Measurements from ENCODE around the gene FOXN1.
"Not testable (repeated sequence)": the region's sequence is repeated elsewhere in the genome, so short reads cannot be mapped to it uniquely, and the experiment has no call there.

FOXN1 gene

DNA sequence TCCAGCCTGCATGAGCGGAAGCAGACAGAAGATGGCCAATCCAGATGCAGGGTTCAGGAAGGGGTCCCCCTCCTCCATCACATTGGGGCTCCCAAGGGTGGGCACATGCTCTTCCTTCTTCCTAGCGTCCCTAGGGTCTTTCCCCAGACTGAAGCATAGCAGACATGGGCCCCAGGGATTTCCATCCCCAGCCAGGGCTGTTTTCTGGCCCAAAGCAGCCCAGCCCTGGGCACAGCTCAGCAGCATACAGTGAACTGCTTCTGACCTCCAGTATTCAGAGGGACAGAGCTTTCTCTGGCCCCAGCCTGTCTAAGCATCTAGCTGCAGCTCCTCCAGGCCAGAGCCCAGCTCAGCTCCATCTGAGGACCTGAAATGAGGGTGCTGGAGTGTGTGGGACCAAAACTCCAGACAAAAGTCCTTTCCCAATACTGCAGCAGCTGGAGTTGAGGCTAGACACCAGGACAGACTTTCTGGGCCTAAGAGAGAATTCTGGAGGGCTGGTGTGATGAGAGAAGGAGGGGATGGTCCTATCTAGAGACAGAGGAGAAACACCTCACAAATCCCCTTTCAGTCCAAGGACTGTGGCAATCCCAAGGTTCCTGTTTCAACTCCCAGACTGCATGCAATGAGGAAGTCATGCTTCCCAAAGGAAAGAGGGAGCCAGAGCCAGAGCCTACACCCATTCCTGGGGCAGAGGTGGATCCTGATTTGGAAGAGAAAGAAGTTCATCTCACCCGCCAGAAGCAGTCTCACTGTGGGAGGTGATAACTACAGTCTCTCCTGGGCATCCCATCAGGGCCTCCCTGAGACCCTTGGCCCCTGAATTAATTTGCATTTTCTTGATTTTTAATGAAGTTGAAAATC is 4.5 kb upstream of the FOXN1 start:
- FAIRE-seq, result no peak

- no peak for FAIRE-seq
Observed at GRCh38 chr17:28503420-28503819, 2.7 kb upstream of the FOXN1 start.

DNA sequence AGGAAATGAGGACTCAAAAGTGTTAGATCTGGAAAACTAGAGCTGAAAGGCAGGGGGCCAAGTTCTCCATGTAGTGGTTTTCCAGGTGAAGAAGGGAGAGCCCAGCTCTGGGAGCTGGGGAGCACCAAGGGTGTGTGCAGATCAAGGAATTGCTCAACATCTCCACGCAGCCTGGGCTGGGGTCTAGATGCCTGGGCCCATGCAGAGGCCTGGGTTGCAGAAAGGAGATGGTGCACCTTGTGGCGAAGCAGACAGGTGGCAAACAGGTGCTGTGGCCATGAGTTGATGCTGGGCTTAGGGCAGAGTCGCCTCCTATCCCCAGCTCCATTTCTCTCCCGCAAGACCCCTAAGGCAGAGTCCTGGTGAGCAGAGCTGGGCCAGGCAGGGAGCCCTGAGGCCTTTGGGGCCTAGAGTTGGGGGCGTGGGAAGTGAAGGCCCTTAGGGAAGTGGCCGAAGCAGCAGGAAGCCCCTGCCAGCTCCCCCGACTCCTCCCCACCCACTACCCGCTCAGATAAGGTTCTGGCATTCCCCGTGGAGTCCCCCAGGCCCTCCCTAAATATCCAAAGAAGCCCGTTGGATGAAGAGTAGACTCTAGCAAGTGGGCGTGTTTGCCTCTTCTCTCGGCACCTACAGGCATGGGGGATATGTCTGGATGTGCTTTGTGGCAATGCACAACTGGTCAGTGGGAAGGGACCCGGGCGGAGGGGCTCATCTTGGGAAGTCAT is 777 bp downstream of the FOXN1 start:
- no peak for FAIRE-seq

DNA sequence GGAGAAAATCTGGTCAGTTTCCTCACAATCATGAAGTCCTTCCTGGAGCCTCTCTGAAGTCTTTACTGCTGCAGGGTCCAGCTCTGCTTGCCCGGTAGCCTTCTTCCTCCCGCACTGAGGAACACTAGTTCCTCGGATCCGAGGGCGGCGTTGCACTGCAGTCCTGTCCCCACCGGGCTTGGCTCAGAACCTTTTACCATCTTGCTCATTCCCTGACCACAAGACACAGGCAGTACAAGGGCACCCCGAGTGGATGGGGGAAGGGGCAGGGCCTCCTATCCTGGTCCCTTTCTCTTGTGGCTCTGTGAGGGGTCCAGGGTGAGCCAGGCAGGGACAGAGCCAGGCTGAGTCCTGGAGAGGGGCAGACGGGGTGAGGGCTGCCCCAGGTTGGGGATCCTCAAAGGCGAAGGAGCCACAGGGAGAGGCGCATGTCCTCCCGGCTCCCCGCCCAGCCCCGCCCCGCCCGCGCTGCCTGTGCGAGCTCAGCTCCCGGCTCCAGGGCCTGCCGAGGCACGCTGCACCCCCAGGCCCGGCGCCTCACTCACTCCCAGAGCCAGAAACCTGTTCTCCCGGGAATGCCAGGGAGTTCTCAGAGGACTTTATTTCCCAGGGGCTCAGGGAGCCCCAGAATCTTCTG is 1.5 kb downstream of the FOXN1 start:
- FAIRE-seq, result no peak

DNA sequence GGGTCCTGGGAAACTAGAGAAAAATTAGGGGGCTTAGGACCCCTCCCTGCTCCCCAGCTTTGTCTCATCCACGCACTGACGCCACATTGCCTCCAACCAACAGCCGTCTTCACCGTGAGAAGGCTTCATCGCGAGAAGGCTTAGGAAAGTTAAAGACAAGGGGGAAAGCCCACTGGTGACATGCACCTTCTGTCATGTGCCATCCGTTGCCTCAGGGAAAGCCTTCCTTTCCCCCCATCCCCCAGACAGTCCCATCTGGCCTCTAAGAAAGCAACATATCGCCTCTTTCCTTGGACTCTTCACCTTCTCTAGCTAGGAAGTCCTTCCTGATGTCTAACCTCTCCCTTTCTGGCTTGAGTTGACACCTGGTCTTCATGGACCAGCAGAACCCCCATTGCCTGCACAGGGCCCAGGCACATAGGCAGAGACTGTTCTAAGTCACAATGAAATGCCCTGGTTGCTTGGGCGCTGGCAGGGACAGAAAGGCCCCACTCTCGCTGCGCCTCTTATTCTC is 2.1 kb downstream of the FOXN1 start:
- no peak for FAIRE-seq

GRCh38 chr17:28509789-28510188 is 3.6 kb downstream of the FOXN1 start:
- no peak for FAIRE-seq

DNA sequence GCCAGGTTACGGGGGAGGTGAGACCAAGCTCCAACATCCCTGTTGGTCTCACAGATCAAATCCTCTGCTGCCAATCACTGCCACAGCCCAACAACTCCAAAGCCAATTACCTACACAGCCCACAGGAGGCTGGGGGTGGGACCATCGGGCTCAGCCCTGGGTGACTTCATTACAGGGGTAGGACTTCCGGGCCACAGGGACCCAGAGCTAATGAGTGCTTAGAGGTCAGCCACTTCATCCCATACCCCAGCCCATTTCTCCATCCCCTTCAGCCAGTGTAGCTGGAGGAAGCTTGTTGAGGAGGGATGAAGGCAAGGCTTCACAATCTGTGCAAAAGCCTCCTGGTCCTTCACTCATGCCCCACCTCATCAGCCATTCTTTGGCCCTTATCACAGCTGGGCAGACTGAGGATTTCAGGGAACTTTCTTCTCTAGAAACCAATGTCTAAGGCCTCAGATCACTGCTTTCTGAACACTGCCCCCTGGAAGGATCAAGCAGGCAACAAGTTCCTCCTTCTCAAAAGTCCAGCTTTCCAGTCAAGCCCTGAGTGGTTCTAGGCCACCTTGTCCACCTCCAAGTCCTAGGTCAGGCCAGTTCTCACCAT is 5.8 kb downstream of the FOXN1 start:
- no peak for FAIRE-seq

DNA sequence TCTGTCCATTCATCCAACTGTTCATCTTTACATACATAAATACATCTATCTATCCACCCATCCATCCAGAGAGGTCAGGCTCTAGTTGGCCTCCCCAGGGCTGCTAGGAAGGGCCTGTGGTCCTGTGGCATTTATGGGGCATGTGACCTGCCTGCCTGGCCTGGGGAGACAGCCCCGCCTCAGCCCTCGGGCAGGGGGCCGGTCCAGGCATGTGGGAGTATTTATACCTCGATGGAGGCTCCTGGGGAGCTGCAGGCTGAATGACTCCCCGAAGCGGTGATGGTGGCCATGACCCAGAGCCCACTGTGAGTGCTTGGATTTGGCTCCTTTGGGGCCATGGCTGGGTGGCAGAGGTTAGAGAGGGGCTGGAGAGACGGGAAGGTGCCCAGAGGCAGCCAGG is 7.3 kb downstream of the FOXN1 start:
- FAIRE-seq, result no peak

GRCh38 chr17:28514561-28515002 is 8.4 kb downstream of the FOXN1 start:
- FAIRE-seq, result no peak

DNA sequence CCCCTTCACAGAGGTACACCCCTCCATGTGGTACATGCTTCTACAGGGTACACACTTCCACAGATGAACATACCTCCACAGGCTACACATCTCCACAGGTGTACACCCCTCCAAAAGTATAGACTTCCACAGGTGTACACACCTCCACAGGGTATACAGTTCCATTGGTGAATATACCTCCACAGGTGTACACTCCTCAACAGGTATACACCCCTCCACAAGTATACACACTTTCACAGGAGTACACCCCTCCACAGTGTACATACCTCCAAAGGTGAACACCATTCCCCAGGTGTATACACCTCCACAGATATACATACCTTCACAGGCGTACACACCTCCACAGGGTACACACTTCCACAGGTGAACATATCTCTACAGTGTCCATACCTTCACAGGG is 9.4 kb downstream of the FOXN1 start:
- FAIRE-seq, result no peak

- FAIRE-seq, result no peak
Observed at GRCh38 chr17:28518132-28518531, 12.0 kb downstream of the FOXN1 start.

- FAIRE-seq, result no peak
Observed at GRCh38 chr17:28518578-28518977, 12.4 kb downstream of the FOXN1 start.

GRCh38 chr17:28519236-28519635 is 13.1 kb downstream of the FOXN1 start:
- no peak for FAIRE-seq

DNA sequence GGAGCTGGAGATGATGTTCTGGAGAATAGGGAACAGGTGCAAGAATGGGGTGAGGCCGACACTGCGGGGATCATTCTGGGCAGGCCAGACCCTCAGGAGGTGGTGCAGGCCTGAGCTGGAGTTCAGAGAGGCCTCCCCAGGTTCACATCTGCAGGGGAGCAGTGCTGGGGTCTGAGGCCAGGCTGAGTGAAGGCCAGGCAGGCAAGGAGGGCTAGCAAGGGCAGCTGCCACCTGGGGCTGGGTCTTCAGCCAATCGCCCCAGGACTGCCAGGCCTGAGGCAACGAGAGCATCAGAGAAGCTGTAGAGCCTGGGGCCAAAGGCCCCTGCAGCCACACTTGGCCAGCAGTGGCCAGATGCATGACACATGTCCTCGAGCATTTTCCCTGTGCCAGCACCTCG is 14.5 kb downstream of the FOXN1 start:
- FAIRE-seq, result no peak

GRCh38 chr17:28521311-28522085 is 15.3 kb downstream of the FOXN1 start:
- no peak for FAIRE-seq

DNA sequence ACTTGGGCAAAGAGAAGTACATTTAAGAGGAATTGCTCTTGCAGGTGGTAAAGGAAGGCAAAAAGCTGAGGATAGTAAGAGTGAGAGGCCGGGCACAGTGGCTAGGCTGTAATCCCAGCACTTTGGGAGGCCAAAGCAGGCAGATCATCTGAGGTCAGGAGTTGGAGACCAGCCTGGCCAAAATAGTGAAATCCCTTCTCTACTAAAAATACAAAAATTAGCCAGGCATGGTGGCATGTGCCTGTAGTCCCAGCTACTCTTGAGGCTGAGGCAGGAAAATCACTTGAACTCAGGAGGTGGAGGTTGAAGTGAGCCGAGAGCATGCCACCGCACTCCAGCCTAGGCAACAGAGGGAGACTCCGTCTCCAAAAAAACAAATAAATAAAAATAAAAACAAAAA is 16.1 kb downstream of the FOXN1 start:
- not testable (repeated sequence) for FAIRE-seq

- no peak for FAIRE-seq
Observed at GRCh38 chr17:28523186-28523585, 17.0 kb downstream of the FOXN1 start.

- FAIRE-seq, result no peak
Observed at GRCh38 chr17:28523876-28524275, 17.7 kb downstream of the FOXN1 start.

DNA sequence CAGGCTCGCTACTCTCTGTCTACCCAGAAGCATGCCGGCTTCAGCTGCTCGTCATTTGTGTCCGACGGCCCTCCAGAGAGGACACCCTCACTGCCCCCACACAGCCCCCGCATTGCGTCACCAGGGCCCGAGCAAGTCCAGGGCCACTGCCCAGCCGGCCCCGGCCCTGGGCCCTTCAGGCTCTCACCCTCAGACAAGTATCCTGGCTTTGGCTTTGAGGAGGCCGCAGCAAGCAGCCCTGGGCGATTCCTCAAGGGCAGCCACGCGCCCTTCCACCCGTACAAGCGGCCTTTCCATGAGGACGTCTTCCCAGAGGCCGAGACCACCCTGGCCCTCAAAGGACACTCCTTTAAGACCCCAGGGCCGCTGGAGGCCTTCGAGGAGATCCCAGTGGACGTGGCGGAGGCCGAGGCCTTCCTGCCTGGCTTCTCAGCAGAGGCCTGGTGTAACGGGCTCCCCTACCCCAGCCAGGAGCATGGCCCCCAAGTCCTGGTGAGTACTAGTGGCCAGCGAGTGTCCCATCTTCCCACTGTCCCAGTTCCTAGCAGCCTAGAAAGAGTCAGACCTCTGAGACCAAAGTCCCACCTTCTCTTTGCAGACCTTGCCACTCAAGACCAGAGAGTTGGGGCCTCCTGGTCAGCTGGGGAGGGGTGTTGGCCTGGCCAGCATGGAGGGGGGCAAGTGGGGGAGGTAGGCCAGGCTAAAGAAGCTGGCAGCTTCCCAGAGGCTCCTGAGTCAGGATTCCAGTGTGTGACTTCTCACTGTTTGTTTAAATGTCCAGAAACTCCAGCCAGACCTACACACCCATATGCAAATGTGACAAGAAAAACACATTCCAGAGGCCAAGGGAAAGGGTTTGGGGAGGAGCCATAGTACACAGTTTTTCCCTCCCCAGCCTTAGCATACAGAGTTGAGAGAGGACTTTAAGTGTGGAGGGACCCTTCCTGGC is 18.6 kb downstream of the FOXN1 start:
- no peak for FAIRE-seq

DNA sequence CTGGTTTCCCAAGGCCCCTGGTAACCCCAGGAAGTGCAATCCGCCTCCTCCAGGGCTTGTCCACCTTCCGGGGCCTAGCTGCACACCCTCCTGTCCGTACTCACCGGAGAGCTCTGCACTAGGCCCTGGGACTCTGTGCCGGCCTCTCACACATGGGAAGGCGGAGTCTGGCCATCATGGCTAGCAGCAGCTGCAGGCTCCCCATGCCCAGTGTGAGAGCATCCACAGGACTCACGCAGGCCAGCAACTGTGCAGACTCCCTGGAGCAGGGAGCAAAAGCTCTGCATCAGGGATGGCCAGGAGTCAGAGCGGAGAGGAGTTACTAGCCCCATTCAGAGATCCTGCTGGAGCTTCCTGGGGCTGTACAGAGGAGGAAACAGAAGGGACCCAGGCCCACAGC is 20.2 kb downstream of the FOXN1 start:
- FAIRE-seq, result no peak

GRCh38 chr17:28527181-28527681 is 21.1 kb downstream of the FOXN1 start:
- no peak for FAIRE-seq

All from colon (tissue), 2 donors.